HG03565 (cell line): ENCODE results near the gene KDM5A.

Experiments
- ATAC-seq: cut with Tn5 transposase; IDR thresholded peaks from one replicate; pipeline ENCODE4 v1.9.1; 2021; ENCODE audit warnings: mild to moderate bottlenecking, moderate library complexity; ENCODE audit not compliant: unreplicated experiment

KDM5A gene

GRCh38 chr12:275812-276211 lies 113.3 kb downstream of the KDM5A start:
- no peak for ATAC-seq

GRCh38 chr12:273382-273781 lies 115.7 kb downstream of the KDM5A start:
- no peak for ATAC-seq

- no peak for ATAC-seq
Measured at GRCh38 chr12:272942-273341, 116.2 kb downstream of the KDM5A start.

- ATAC-seq = no peak
Measured at GRCh38 chr12:271161-271560, 118.0 kb downstream of the KDM5A start.

- no peak for ATAC-seq
Measured at GRCh38 chr12:269191-269590, 119.9 kb downstream of the KDM5A start.

- ATAC-seq = no peak
Measured at GRCh38 chr12:268483-268840, 120.7 kb downstream of the KDM5A start.

GRCh38 chr12:267581-268482 lies 121.3 kb downstream of the KDM5A start:
- ATAC-seq = no peak

GRCh38 chr12:265096-265495 lies 124.0 kb downstream of the KDM5A start:
- ATAC-seq = no peak

- ATAC-seq = no peak
Measured at GRCh38 chr12:264269-264668, 124.9 kb downstream of the KDM5A start.

- no peak for ATAC-seq
Measured at GRCh38 chr12:263574-263973, 125.5 kb downstream of the KDM5A start.

GRCh38 chr12:262817-263216 lies 126.3 kb downstream of the KDM5A start, which contains the start of gene SLC6A13:
SLC6A13 (minus strand) TSS chr12:262836; CDS start chr12:260052, 2,784 bp downstream.
- ATAC-seq = no peak

GRCh38 chr12:262113-262512 lies 127.0 kb downstream of the KDM5A start:
- no peak for ATAC-seq

GRCh38 chr12:257521-258321 lies 131.4 kb downstream of the KDM5A start:
- no peak for ATAC-seq

- ATAC-seq = no peak
Measured at GRCh38 chr12:256958-257357, 132.2 kb downstream of the KDM5A start.

- ATAC-seq = no peak
Measured at GRCh38 chr12:256225-256624, 132.9 kb downstream of the KDM5A start.

- no peak for ATAC-seq
Measured at GRCh38 chr12:254912-255311, 134.2 kb downstream of the KDM5A start.

- no peak for ATAC-seq
Measured at GRCh38 chr12:254039-254438, 135.1 kb downstream of the KDM5A start.

GRCh38 chr12:253116-253831 lies 135.8 kb downstream of the KDM5A start:
- no peak for ATAC-seq

GRCh38 chr12:252636-253035 lies 136.5 kb downstream of the KDM5A start:
- no peak for ATAC-seq

GRCh38 chr12:247271-247670 lies 141.8 kb downstream of the KDM5A start:
- no peak for ATAC-seq

- no peak for ATAC-seq
Measured at GRCh38 chr12:243381-243780, 145.7 kb downstream of the KDM5A start.
